LNCAP (cell line): Measurements from ENCODE around the gene RELT.

Experiments
- CTCF ChIP-seq: fragments of 450-650 bp; IDR thresholded peaks from 2 replicates; pipeline ENCODE4 v1.5.1; 2017; ENCODE audit warnings: mild to moderate bottlenecking

Gene RELT

GRCh38 chr11:73414977-73415651 is 38.9 kb downstream of the RELT start:
- no peak for TF ChIP-seq CTCF

- no peak for TF ChIP-seq CTCF
Observed at GRCh38 chr11:73415854-73416615, 39.8 kb downstream of the RELT start.

- no peak for TF ChIP-seq CTCF
Observed at GRCh38 chr11:73416786-73417185, 40.6 kb downstream of the RELT start.

- TF ChIP-seq CTCF: no peak
Observed at GRCh38 chr11:73420136-73420535, 43.9 kb downstream of the RELT start.

GRCh38 chr11:73422886-73423285 is 46.7 kb downstream of the RELT start:
- no peak for TF ChIP-seq CTCF

GRCh38 chr11:73423506-73423905 is 47.3 kb downstream of the RELT start:
- no peak for TF ChIP-seq CTCF

- no peak for TF ChIP-seq CTCF
Observed at GRCh38 chr11:73425108-73425507, 48.9 kb downstream of the RELT start.
